Measurements from ENCODE around the gene NKIRAS1.

GRCh38 chr3:23880703-23881339, 36.0 kb downstream of the NKIRAS1 start:
- TF ChIP-seq CTCF (IDR thresholded peaks at IDR 0.05; ENCODE audit: low read depth, low read length) (no peak), EZH2phosphoT487 (IDR thresholded peaks at IDR 0.05; ENCODE audit: low read depth) (no peak)
